ENCODE data around the gene TSPAN15.
"Not testable (repeated sequence)": the region's sequence is repeated elsewhere in the genome, so short reads cannot be mapped to it uniquely, and the experiment has no call there.

TSPAN15 gene

DNA sequence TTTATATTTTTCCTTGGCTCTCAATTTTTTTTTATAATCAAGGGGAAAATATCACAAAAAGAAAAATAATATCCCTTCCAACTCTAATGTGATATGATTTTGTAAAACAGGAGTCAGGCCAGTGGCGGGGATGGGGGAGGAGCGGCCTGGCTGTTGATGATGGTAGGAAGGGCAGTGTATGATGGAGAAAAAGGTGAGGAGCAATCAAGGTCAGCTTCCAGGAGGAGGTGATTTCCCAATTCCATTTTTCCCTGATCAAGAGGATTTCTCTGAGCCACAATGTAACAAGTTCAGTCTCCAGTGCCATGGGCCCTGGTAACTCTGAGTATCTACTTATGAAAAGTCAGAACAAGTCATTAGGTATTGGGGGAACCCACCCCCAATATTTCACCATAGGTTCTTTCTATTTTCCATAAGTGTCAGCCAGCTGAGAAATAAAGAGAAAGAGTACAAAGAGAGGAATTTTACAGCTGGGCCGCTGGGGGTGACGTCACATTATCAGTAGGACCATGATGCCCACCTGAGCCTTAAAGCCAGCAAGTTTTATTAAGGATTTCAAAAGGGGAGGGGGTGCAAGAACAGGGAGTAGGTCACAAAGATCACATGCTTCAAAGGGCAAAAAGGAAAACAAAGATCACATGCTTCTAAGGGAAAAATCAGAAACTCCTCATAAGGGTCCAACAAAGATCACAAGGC, 37.0 kb downstream of the TSPAN15 start:
- not testable (repeated sequence) for DNase-seq (ENCODE audit: low read depth)

DNA sequence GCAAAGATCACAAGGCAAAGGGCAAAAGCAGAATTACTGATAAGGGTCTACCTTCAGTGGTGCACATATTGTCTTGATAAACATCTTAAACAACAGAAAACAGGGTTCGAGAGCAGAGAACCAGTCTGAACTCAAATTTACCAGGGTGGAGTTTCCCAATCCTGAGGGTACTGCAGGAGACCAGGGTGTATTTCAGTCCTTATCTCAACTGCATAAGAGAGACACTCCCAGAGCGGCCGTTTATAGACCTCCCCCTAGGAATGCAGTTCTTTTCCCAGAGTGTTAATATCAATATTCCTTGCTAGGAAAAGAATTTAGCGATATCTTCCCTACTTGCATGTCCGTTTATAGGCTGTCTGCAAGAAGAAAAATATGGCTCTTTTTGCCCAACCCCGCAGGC, 37.6 kb downstream of the TSPAN15 start:
- not testable (repeated sequence) for DNase-seq (ENCODE audit: low read depth)

DNA sequence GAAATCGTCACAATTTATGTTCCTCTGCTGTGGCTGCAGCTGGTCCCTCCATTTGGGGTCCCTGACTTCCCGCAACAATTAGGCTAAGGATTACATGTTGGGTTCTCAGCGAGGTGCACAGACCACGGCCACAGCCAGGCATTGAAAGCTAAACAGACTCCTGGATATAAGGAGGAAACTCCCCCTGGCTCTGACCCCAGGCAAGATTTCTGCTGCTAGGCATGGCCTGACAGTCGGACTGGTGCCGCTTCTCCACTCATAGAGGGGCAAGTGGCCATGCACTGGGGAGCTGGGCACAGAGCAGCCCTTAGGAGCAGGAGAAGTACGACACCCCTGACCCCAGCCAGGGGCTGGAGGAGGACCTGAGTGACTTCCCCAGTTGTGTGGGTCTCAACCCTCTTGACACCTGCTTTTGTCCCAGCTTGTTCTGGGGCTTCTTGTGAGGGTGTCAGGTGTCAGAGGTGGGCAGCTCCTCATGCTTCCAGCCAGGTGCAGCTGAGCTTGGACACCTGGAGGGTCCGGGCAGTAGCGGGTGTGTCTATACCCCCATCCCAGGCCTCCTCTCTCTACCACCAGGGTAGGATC, 38.3 kb downstream of the TSPAN15 start:
- no peak for DNase-seq (ENCODE audit: low read depth)

DNA sequence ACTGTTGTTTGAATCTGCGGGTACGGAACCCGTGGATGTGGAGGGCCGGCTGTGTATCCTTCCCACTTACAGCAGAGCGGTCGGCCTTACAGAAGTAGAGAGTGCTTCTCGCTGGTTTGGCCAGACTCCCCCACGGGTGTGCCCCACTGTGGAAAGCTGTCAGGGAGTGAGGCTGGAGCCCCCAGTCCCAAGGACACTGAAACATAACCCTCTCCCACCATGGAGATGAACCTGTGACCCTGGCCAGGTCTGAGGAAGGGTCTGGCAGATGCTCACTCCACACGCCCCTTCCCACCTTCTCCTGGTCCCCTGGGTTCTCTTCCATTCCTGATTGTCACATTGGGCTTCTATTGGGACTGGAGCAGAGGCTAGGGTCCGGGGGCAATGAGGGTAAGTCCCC, 39.6 kb downstream of the TSPAN15 start:
- DNase-seq (ENCODE audit: low read depth), result no peak

DNA sequence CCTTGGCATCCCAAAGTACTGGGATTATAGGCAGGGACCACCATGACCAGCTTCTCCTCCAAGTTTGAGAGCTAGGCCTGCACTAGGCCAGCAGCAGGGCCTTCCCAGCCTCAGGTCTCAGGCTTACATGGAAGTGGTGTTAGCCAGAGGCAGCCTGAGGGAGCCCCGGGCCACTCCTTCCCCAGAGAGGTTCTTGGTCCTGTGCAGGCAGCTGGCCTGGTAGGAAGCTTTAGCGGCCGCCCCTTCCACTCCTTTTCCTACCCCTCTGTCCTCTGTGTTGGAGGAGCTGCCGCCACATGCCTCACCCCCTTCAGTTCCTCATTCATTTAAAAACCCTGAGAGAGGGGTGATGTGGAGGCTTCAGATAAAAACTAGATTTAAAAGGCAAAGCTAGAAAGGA, 40.3 kb downstream of the TSPAN15 start:
- DNase-seq (ENCODE audit: low read depth), result no peak

DNA sequence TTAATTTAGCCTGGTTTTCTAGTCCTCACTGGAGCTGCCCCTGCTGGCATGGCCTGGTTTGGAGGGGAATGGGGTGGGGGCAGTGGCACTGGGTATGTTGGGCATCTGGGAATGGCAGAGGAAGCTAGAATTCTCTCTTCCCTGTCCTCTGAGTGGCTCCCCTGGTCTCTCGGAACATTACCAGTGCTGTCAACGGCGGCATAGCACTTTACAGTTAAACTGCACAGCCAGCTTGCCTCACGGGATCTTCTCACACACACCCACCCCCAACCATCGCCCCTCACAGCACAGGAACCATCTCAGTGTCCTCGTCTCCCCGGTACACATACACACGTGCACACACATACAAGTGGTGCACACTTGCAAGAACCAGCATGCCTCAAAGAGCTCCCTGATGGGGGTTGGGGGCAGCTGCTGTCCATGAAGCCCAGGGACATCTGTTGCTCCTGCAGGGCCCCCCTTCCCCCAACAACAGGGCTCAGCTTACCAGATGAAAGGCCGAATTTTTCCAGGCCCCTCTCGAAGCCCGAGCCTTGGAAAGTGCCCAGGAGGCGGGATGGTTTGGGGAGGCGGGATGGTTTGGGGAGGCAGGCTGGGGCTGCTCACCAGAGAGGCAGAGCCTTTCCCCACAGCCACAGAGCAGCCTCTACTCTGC, 41.0 kb downstream of the TSPAN15 start:
- no peak for DNase-seq (ENCODE audit: low read depth)

DNA sequence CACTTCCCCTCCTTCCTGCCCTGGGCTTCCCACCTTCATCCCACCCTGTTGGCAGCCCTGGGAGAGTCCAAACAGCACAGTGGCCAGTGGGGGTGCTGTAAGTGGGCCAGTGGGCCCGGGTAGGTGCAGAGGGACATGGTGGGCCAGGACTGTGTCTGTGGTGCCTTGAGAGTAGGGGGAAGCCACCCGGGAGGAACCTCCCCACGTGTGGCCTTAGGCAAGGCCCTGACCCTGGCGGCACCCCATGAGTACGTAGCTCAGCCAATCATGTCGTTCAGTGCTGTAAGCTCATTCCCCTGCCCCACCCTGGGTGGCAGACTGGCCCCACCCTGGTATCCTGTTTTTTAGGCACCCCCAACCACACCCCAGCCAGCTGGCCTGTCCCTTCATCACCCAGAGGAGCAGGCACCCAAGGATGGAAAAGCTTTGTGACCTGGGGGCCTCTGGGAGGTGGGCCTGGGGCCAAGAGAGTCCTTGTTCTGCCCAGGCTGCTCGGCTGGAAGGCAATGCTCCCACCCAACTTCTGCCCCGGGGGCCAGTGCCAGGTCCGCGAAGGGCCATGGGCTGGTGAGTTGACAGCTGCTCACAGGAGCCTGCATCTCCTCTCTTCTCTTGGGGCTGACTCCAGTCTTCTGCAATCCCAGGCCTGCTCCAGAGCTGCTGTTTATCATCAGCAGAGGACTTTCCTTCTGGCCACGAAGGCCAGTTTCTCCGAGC, 41.6 kb downstream of the TSPAN15 start:
- no peak for DNase-seq (ENCODE audit: low read depth)

DNA sequence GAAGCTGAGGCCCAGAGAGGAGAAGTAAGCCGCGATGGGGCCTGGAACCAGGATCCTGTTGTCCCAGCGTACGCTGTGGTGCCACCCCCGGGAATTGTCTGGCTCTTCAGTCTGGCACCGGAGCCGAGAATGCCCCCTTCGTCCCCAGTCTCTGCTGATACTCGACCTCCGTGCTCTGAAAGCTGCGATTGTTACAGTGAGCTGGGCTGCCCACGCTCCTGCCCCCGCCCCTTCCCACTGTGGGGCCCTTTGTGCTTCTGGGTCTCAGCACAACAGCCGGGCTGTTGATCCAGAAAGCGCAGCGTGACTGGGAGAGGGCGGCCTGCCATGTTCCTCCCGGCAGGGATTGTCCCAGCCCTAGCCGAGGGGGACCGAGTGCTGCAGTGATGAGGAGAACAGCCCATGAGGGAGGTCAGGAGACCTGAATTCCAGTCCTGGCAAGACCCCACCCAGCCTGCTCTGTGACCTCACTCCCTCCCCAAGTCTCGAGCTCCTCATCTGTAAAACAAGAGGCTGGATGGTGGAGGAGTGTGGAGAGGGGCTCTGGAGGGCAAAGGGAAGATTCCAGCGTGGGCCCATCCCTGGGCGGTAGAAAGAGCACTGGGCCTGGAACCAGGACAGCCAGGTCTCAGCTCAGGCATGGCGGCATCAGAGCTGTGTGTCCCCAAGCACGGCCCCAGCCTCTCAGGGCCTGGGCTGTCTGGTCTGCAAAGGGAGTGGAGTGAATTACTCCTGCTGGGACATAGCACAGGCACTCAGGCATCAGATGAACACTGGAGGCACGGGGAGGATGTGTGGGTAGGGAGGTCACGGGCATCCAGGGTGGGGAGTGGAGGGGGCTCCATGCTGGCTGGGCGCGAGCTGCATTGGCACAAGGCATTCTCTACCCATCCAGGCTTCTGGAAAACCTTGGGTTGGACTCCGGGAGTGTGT, 43.6 kb downstream of the TSPAN15 start:
- no peak for DNase-seq (ENCODE audit: low read depth)

DNA sequence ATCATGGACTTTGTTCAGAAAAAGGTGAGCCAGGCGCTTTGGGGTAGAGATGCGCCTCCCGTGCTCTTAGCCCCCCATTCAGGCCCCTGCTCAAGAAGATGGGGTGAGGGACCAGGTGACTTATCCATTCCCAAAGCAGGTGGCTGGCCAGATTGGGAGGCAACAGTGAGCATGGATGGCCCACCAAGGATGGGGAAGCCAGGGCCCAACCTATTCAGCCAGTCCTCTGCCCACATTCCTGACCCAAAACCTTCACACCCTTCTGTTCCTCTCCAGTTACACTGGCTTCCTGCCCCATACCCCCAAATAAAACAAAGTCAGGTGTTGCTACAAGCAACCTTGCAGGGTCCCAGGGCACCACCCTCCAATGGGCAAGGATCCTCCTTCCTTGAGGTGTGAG, 44.4 kb downstream of the TSPAN15 start:
- DNase-seq (ENCODE audit: low read depth), result no peak

DNA sequence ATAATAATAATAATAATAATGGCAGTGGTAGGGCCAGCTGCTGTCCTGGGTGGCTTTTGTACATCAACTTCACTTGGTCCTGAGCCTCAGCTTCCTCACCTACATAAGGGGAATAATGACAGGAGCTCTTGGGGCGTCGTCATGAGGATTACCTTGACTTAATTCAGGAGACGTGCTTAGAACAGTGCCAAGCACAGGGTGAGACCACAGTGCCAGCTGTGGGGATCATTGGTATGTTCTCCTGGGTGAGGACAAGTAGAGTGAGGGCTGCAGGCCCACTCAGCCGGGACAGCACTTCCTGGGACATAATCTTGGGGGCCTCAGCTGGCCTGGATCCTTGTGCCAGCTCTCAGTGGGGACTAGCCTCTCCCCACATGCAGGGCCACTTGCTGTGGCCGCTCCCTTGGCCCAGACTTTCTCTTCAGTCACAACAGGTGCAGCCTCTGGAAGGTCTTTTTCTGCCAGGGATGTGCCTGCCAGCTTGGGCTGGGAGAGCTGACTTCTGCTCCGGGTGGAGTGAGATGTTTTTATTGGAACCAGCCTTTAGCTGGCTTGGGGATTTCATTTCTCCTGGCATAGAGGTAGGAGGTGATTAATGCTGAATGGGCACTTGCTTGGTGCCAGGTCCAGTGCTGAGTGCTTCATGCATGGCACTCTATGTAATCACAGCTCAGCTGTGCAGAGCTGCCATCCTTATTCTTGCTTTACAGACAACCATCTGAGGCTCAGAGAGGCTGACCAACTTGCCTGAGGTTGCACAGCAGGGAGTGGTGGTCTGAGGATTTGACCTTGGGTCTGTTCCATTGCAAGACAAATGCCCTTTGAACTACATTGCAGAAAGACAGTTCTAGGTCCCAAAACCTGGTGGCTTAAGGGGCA, 45.3 kb downstream of the TSPAN15 start:
- no peak for DNase-seq (ENCODE audit: low read depth)

DNA sequence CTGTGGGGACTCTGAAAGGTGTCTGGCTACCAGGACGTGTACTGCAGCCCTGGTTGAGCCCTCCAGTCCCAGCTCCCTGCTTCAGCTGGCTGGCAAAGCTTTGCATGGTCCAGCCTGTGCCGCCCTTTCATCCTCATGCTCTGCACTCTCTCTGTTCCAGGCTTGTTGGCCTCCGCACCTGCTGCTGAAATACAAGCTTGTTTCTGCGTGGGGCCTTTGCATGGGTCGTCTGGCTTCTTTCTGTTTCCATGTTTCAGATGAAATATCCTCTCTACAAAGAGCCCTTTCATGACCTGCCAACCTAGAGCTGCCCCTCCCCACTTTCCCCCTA, 45.9 kb downstream of the TSPAN15 start:
- no peak for DNase-seq (ENCODE audit: low read depth)

DNA sequence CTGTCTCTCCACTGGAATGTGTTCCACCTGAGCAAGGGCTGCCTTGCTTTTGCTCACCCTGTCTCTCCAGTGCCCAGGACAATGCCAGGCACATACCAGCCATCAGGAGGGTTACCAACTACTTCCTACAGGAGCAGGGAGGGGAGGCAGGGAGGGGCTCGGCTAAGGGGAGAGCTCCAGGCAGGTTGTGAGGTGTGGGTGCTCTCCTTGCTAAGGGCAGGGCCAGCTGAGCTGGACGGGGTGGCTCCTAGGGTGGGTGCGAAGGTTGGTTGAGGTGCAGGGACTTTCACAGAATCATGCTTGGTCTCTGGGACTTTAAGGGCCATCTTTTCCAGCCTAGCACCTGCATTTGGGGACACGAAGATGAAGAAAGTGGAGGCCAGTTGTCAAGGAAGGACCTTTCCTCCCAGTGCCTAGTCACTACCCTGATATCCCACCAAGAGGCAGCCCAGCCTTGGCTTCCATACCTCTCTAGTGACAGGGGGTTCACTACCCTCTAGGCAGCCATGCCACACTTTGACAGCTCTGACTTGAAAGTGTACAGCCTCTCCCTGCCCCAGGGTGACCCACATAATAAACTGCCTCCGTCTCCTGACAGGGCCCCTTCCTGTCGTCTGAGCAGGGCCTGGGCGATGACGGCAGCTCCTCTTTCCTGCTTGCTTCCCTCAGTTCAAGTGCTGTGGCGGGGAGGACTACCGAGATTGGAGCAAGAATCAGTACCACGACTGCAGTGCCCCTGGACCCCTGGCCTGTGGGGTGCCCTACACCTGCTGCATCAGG, 46.5 kb downstream of the TSPAN15 start:
- DNase-seq (ENCODE audit: low read depth), result no peak

DNA sequence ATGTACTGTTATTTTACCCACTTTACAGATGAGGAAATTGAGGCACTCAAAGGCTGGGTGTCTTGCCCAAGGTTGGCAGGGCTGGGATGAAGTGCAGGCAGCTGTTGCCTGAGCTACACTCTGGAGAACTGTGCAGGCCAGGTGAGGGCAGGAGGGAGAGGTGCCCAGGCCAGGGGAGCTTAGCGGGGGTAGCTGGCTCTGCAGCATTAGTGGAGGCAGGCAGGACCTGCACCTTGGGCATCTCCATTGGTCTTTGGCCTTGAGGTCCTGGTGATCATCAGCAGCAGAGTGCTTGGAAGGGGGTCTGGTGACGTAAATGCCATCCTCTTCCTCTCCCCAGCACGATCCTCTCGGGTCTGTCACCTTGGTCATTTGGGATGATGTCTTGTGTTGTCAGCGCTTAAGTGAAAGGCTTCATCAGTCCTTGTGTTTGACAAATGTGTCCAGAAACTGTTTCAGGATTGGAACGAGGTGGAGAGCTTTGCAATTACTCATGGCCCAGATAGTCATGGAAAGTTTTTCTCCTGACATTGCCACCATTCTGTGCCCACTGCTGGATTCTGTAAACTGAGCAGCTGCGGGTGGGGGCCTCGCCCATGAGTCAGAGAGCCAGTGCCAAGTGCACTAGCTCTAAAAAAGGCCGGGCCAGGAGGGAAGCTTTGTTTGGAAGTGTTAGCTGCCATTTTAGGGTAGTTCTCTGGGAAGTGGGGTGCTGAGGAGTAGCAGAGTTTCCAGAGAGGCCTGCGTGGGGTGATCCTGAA, 47.6 kb downstream of the TSPAN15 start:
- DNase-seq (ENCODE audit: low read depth), result no peak

DNA sequence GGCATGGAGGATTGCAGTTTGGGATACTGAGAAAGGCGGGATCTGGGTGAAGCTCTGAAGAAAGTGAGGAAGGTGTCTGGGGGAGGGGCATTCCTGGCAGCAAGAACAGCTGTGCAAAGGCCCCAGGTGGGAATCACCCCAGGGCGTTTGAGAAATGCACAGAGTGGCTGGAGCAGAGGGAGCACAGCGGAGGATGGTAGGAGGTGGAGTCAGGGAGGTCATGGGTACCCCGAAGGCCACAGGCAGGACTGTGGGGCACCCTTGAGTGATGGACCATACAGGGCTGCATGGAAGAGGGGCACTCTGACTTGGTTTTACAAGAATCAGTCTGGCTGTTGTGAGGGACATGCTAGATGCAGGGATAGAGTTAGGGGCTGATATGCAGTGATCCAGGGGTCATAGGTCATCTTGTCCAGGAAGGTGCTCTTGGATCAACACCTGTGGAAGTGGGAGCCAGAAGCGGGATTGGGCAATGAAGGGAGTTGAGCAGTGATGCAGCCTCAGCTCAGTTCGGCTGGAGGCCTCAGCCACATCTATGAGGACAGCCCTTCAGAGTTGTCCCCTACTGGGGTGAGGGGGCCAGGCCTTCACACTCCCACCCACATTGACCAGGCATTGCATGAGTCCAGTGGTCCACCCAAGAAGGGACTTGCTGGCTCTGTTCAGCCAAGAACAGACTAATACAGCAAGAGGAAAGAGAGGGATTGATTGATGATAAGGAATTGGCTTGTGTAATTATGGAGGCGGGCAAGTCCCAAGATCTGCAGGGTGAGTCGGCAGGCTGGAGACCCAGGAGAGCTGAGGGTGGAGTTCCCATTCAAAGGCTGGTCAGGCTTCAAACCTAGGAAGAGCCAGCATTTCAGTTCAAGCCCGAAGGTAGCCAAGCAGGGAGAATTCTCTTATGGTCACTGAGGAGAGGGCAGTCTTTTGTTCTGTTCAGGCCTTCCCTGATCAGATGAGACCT, 48.7 kb downstream of the TSPAN15 start:
- DNase-seq (ENCODE audit: low read depth), result no peak

DNA sequence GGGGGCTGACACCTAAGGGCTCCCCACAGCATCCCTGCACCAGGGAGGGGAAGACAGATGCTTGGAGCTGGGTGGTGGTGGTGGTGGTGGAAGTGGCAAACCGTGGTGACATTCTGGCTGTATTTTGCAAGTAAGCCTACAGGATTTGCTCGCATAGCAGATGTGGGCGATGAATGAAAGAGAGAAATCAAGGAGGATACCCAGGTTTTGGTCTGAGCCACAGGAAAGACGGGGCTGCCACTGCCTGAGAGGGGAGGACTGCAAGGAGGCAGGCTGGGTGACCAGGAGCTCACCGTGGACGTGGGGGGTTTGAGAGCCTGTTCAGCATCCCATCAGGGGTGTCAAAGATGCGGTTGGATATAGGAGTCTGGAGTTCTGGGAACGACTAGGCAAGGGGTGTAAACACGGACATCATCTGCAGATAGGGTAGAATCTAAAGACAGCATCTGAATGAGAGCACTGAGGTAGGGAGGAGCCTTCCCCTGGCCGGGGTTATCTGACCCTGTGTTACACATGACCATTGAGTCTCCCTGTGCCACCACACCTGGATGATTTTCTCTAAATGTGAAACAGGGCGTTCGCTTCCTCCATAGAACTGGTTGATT, 49.7 kb downstream of the TSPAN15 start:
- DNase-seq (ENCODE audit: low read depth), result no peak

DNA sequence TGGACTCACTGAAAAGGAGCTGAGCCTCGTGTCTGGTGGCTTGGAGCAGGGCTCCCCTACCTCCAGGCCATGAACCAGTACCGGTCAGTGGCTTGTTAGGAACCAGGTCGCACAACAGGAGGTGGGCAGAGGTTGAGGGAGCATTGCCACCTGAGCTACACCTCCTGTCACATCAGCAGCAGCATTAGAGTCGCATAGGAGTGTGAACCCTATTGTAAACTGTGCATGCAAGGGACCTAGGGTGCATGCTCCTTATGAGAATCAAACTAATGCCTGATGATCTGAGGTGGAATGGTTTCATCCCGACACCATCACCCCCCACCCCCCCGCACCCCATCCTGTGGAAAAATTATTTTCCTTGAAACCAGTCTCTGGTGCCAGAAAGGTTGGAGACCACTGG, 50.4 kb downstream of the TSPAN15 start:
- DNase-seq (ENCODE audit: low read depth), result no peak

DNA sequence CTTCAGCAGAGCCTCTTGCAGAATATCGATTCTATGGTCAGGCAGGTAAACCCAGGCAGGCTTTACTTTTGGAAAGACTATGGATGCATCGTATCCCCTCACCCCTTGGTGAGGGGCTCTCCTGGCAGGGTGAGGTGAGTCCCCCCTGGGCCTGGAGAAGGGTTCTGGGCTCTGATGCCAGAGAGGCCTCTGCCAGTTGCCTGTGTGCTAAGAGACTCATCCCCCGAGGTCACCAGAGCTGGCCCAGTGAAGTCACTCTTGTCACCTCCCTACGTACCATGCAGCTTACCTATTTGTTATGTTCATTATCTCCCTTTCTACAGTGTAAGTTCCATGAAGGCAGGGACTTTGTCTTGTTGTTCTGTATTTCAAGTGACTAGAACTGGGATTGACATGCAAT, 51.3 kb downstream of the TSPAN15 start:
- DNase-seq (ENCODE audit: low read depth), result no peak
